VCaP (cell line): Measurements from ENCODE around the gene IDUA.
A peak's percentile ranks its signal among the peaks of the same experiment; 100 is the strongest.

Experiments
- H3K27ac ChIP-seq: fragments of 450-650 bp; 2 replicates; pipeline ENCODE4 v1.5.1; 2017
- CTCF ChIP-seq: fragments of 450-650 bp; conservative IDR thresholded peaks from 2 replicates; pipeline ENCODE4 v1.5.1; 2017; ENCODE audit warnings: mild to moderate bottlenecking, moderate library complexity

The IDUA gene

GRCh38 chr4:1030559-1030958 lies 43.7 kb downstream of the IDUA start:
- TF ChIP-seq CTCF, result no peak
- H3K27ac ChIP-seq, result no peak overlapping the region; the same call in 1 of the 2 replicates

GRCh38 chr4:1031346-1031745 lies 44.5 kb downstream of the IDUA start:
- H3K27ac ChIP-seq, result no peak overlapping the region; the same call in 1 of the 2 replicates
- TF ChIP-seq CTCF, result no peak

GRCh38 chr4:1031956-1032795 lies 45.3 kb downstream of the IDUA start:
- TF ChIP-seq CTCF, result peak; percentile 53
- no peak overlapping the region for H3K27ac ChIP-seq

GRCh38 chr4:1032861-1033260 lies 46.0 kb downstream of the IDUA start:
- TF ChIP-seq CTCF, result peak; percentile 12; the same call in 1 of the 2 replicates
- no peak overlapping the region for H3K27ac ChIP-seq

- H3K27ac ChIP-seq, result no peak overlapping the region
- TF ChIP-seq CTCF, result no peak
Measured at GRCh38 chr4:1033840-1034551, 47.2 kb downstream of the IDUA start.

- TF ChIP-seq CTCF, result no peak
- H3K27ac ChIP-seq, result no peak overlapping the region
Measured at GRCh38 chr4:1035510-1035909, 48.7 kb downstream of the IDUA start.

- TF ChIP-seq CTCF, result no peak
- H3K27ac ChIP-seq, result no peak overlapping the region
Measured at GRCh38 chr4:1036095-1036494, 49.3 kb downstream of the IDUA start.
